ENCODE measurements around the gene KLF11.

DNA sequence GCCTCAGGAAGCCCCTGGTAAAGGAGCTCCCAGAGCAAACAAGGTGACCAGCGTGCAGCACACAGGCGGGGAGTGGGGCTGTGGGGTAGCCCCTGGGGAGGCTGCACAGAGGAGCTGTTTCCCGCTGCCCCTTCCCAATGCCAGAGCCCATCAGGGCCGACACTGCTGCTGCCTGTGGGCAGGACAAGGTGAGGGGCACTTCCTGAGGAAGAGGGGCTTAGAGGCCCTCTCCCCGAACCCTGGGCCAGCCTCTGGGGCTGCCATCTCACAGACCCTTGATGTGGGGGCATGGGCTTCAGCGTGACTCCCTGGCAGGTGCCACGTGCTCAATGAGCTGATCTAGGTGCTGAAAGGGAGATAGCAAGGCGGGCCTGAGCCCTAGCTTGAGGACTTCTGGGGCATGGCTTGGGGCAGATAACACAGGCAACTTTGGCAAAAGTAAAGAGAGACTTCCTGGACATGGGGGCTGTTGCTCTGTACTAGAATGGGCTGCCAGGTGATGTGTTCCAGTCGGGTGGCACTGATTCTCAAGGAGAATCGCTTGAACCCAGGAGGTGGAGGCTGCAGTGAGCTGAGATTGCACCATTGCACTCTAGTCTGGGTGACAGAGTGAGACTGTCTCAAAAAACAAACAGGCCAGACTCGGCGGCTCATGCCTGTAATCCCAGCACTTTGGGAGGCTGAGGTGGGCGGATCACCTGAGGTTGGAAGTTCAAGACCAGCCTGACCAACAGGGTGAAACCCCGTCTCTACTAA, 9.9 kb upstream of the KLF11 start:
- TF ChIP-seq POLR2AphosphoS5 (IDR thresholded peaks at IDR 0.05; ENCODE audit: low read depth, low read length): no peak
- no peak for TF ChIP-seq POLR2A (IDR thresholded peaks at IDR 0.05; ENCODE audit: low read depth, low read length)
- no peak for TF ChIP-seq PAX5 (IDR thresholded peaks at IDR 0.05; ENCODE audit: insufficient read depth, low read length, severe bottlenecking)
- no peak for TF ChIP-seq TAF1 (IDR thresholded peaks at IDR 0.05; ENCODE audit: low read depth, low read length)

Data from GM12891 (cell line).